ENCODE measurements around the gene HEBP2.

- no peak for TF ChIP-seq CTCF (IDR thresholded peaks at IDR 0.05)
- no peak for TF ChIP-seq POLR2A (IDR thresholded peaks at IDR 0.05)
Measured at GRCh38 chr6:138403324-138403800, 661 bp upstream of the HEBP2 start.
